ENCODE results near the gene WBP2.

WBP2 gene

GRCh38 chr17:75855310-75856061, at the start of gene WBP2:
Gene WBP2, minus strand, starts transcription at chr17:75855335. Its CDS starts 38 bp downstream, at chr17:75855297.
- DNase-seq (ENCODE audit: low read depth in 2 of 2, low spot score in 1 of 2), result peak; percentile 84 to 93

DNA sequence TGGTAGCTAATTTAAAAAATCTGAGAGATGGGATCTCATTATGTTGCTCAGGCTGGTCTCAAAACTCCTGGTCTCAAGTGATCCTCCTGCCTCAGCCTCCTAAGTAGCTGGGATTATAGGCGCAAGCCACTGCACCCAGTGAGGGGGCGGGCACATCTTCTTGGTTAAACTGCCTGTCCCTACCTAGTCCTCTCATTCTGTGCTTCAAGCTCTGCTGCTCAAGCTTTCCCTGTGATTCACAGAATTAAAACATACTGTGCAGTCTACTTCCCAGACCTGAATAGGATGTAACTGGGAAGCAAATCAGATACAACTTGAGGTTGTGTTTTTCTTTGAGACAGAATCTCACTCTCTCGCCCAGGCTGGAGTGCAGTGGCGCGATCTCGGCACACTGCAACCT, 47.3 kb upstream of the WBP2 start:
- no peak for DNase-seq (ENCODE audit: low read depth in 2 of 2, low spot score in 1 of 2)

- no peak for DNase-seq (ENCODE audit: low read depth in 2 of 2, low spot score in 1 of 2)
These were observed 46.6 kb upstream of the WBP2 start for GRCh38 chr17:75901727-75902126.

DNA sequence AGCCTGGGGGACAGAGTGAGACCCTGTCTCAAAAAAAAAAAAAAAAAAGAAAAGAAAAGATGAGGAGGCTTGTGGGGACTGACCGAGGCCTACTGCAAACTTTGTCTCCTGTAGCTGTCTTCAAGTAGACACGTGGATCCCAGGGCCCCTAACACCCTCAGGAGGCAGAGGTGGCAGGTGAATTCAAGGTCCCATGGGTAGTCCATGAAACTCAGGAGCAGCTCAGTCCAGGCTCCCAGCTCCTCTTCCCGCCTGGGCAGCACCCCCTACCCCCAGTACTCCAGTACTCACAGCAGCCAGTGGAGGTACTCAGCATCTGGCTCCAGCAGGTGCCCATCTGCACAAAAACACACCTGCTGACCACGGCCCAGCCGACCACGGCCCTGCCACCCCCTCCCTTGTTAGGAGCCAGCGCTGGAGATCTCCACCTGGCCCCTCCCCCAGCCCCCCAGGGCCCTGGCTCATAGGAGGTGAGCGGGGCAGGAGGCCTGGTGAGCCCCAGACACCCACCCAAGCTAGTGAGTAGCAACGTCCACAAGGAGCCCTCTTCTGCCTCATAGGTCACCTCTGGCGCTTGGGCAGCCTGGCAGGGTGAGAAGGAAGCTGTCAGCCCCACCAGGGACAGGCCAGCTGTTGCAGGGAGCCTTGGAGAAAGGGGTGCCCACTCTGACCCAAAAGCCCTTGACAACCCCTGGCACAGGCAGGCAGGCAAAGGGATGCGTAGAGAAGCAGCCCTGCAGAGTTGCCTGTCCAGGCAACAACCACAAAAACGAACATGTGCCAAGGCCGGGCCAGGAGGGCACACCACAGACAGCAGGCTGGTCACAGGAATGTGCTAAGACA, 45.8 kb upstream of the WBP2 start:
- DNase-seq (ENCODE audit: low read depth in 2 of 2, low spot score in 1 of 2), result no peak

DNA sequence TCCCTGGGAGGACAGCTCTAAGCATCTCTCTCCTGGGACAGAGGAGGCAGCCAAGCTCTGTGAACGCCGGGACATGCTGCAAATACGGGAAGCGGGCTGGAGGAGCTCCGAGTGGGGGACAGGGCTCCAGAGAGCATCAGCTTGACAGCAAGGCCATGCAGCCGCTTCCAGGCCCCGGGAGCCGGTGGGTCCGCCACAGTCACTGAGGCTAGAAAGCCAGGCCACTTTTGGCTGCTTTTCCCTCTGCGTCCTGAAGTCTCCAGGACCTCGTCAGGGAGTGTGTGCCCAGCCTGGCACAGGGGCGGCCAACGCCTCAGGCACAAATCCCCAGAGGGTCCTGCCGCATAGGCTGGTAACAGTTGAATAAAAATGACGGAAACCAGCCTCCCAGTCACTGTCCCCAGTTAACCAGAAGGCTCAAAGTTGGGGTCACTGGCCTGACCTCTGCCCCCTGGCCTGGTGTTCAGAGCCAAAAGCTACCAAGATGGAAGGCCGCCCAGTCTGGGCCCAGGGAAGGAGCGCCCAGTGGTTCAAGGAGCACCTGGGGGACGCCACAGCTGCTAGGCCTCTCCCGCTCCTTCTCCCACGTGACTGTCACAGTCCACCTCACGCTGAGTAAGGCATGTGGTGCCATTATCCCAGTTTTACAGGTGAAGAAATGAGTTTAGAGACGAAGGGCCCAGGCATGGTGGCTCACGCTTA, 44.8 kb upstream of the WBP2 start:
- no peak for DNase-seq (ENCODE audit: low read depth in 2 of 2, low spot score in 1 of 2)

- DNase-seq (ENCODE audit: low read depth in 2 of 2, low spot score in 1 of 2), result no peak
These were observed 44.2 kb upstream of the WBP2 start for GRCh38 chr17:75899353-75899752.

- no peak for DNase-seq (ENCODE audit: low read depth in 2 of 2, low spot score in 1 of 2)
These were observed 43.7 kb upstream of the WBP2 start for GRCh38 chr17:75898791-75899190.

- no peak for DNase-seq (ENCODE audit: low read depth in 2 of 2, low spot score in 1 of 2)
These were observed 42.9 kb upstream of the WBP2 start for GRCh38 chr17:75898065-75898464.

DNA sequence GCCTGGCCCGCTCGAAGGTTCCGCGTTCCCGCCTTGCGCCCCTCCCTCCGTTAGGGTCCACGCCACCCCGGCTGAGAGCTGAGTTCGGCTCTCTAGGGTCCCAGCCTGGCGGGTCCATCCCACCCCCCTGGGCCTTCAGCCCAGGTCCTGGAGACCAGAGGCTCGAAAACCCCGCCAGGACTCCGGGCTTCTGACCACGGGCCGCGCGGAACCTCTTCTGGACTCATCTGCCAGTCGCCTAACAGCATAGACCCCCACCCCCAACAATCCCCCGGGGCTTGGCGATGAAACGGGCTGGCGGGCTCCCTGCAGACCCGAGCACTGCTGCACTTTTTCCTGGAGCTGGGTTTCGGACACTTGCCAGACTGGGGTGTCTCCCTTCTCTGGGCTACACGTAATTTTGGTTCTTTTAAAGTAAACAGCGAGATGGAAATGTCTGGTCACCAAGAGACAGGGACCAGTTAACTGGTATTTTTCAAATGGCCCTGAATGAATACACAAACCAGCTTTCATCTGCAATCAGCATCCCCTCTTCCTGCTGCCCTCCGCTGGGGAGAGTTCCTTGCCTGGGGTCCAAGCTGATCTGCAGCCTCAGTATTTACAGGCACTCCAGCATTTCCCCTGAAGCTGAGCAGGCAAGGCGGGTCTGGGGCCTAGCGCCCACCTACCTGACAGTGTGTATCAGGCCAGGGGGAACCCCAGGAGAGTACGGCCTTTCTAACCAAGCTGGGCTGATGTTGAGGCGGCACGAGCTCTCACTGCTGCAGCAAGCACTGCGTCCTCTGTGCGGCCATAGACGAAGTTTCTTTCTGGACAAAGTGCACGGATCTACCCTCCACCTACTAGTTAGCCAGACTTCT, 42.3 kb upstream of the WBP2 start:
- no peak for DNase-seq (ENCODE audit: low read depth in 2 of 2, low spot score in 1 of 2)

GRCh38 chr17:75896415-75897159, 41.5 kb upstream of the WBP2 start, which contains the start of gene TRIM65:
Gene TRIM65, minus strand, starts transcription at chr17:75896951. Its CDS starts 14 bp downstream, at chr17:75896937.
- DNase-seq (ENCODE audit: low read depth in 2 of 2, low spot score in 1 of 2), result peak; percentile 41 to 57

GRCh38 chr17:75895370-75896155, 40.4 kb upstream of the WBP2 start:
- DNase-seq (ENCODE audit: low read depth in 2 of 2, low spot score in 1 of 2), result no peak

GRCh38 chr17:75894049-75894733, 39.1 kb upstream of the WBP2 start:
- no peak for DNase-seq (ENCODE audit: low read depth in 2 of 2, low spot score in 1 of 2)

GRCh38 chr17:75893305-75894048, 38.3 kb upstream of the WBP2 start:
- DNase-seq (ENCODE audit: low read depth in 2 of 2, low spot score in 1 of 2), result no peak

DNA sequence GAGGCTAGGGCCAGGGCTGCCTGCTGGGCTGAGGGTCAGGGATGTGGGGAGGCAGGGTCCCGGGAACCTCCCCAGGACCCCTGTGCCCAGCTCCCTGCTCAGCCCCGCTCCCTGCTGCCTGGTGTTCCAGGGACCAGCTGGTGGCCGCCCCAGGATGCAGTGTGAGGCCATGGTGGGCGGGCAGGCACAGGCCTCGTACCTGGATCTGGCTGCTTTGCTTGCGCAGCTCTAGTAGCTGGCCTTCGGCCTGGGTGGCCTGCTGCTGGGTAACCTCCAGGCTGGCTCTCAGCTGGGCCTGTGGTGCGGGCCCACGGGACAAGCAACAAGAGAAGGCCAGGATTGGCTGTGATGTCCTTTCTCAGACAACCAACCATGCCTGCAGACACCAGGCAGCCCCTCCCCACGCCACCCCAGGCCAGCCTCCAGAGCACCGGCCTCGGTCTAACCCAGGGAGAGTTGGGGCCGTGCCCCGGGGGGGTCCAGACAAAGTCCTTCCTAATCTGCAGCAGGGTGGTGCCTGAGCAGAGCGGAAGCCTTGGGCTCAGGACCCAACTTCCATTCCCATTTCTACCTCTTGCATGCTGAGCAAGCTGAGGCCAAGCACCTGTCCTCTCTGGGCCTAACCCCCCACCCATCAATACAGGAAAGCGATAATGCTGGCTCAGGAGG, 37.6 kb upstream of the WBP2 start:
- no peak for DNase-seq (ENCODE audit: low read depth in 2 of 2, low spot score in 1 of 2)

DNA sequence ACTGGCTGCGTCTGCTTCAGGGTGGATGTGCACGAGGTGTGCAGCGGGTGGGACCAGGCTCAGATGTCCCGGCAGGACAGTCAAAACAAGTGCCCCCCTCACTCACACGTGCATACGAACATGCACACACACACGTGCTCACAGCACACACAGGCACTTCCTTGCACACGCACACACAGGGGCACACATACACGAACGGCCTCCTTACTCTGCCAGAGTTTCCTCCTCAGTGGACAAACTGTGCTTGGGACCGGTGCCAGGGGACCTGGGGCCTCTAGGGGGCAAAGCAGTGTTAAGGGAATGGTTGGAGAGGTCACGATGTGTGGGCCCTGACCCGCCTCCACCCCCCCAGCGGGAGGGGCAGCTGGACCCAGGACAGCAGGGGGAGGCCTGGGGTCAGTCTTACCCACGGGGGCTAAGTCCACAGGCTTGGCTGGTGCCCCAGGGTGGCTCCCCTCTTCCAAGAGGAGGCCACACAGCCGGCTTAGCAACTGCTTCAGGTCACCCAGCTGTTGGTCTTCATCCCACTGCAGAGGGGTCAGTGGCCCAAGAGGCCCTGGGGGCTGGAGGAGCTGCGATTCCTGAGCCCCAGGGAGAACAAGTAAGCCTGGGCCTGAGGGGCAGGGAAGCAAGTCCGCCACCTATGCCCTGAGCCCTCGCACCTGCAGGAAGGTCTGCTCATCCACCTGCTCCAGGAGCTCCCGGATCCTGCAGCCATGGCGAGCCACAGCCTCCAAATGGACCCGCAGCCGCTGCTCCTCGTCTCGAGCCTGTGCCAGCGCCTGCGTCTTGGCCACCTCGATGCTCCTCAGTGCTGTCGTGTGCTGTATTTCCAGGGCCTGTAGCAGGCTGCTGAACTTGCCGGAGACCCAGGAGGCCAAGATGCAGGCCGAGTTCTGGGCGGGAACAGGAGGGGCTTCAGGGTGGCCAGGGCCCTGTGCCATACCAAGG, 36.7 kb upstream of the WBP2 start:
- DNase-seq (ENCODE audit: low read depth in 2 of 2, low spot score in 1 of 2), result no peak

- no peak for DNase-seq (ENCODE audit: low read depth in 2 of 2, low spot score in 1 of 2)
These were observed 36.0 kb upstream of the WBP2 start for GRCh38 chr17:75891022-75891604.
